ELR (cell line): Measurements from ENCODE around the gene PSME1.

ENCODE experiments used
- DNase-seq: peaks from one replicate; pipeline ENCODE4 v3.0.0-alpha.2; 2015; ENCODE audit warnings: low read depth

PSME1 gene

GRCh38 chr14:24172261-24172860, 36.4 kb downstream of the PSME1 start:
- no peak for DNase-seq

GRCh38 chr14:24172871-24173281, 36.9 kb downstream of the PSME1 start:
- no peak for DNase-seq

- no peak for DNase-seq
These were observed 40.6 kb downstream of the PSME1 start for GRCh38 chr14:24176599-24176998.

- no peak for DNase-seq
These were observed 41.2 kb downstream of the PSME1 start for GRCh38 chr14:24177041-24177825.

- DNase-seq: no peak
These were observed 41.9 kb downstream of the PSME1 start for GRCh38 chr14:24177891-24178290.

DNA sequence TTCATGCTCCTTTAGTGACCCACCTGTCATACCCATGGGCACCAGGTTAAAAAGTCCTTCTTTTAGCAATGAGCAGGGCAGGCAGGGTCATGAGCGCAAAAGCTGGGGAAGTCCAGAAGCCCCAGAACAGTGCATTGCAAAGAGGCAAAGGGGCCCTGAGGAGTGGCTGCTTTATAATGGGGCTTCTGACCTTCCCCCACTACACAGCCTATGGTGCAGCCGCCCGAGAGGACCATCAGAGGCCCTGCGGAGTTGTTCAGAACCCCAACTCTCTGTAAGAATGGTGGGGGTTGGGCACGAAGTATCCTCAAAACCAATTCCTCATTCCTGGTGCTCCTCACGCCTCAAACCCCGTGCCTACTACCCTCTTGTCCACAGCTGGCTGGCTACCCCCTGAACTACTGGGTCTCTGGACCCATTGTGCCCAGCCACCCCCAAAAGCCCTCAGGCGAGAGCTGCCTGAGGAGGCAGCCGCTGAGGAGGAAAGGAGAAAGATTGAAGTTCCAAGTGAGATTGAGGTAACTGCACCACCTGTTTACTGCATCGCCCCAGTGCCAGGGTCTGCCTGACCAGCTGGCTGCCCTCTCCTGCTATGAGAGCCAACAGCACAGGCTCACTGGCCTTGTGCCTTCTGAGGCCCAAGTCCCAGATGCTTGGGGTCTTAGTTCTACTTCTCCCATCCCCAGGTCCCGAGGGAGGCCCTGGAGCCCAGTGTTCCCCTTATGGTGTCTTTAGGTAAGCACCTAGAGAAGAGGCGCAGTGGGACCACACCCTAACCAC, 42.6 kb downstream of the PSME1 start:
- no peak for DNase-seq

- no peak for DNase-seq
These were observed 43.4 kb downstream of the PSME1 start for GRCh38 chr14:24179294-24179960.

GRCh38 chr14:24179961-24180796, 44.2 kb downstream of the PSME1 start:
- peak; percentile 73 for DNase-seq

DNA sequence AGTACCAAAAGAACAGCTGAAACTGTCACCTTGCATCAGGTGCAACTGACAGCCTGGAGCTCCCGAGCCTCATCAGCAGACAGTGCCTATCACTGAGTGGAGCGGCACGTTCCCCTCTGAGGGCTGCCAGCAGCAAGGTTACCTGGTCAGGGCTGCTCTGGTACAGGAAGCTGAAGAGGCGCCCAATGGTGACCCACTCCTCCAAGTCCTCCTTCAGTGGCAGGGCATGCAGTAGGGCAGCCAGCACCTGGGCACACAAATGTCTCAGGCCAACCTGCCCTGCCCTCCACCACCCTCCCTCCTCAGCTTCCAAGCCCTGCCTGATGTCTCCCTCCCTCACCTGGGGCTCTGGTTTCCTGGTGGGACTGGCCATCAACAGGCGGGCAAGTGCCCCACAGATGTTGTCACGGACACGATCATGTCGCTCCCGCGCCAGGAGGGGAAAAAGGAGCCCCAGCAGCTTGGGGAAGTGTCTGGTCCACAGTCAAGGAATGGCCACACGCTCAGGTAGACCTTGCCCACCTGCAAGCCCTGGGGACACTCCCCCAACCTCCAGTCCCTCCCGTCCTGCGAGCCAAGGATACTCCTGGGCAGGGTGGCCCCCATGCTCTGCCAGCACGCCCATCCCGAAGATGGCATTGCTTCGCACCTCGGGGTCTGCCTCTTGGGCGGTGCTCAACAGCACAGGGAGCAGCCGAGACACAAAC, 45.5 kb downstream of the PSME1 start:
- no peak for DNase-seq

DNA sequence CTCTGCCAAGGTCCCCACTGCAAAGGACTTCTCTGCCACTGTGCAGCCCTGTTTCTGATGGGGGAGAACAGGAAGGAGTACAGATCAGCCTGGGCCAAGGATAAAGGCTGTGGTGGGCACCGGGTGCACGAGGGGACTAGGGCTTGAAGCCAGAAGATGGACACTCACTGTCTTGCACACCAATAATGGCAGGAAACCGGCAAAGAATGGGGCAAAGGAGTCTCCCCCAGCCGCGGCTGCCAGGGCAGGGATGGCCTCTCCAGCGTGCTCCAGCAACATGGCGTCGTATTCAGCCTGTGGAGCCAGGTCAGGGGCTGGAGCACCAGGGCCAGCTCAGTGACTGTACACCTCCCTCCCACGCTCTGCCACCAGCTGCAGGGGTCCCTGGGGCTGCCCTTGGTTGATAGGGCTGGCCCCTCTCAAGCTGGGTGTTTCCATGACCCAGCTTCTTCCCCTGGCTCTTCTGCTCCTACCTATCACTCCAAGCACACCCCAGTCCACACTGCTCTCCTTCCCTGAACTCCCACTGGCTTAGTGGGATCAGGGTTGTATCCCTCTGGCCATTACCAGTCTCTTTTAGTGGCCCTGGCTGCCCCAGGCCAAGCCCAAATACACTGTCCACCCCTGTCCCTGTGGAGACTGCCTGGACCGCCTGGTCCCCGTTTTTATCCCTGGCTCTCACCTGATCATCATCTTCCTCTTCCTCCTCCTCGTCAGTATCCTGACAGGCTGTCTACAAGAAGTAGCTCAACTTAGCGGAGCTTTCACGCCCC, 46.3 kb downstream of the PSME1 start:
- no peak for DNase-seq

DNA sequence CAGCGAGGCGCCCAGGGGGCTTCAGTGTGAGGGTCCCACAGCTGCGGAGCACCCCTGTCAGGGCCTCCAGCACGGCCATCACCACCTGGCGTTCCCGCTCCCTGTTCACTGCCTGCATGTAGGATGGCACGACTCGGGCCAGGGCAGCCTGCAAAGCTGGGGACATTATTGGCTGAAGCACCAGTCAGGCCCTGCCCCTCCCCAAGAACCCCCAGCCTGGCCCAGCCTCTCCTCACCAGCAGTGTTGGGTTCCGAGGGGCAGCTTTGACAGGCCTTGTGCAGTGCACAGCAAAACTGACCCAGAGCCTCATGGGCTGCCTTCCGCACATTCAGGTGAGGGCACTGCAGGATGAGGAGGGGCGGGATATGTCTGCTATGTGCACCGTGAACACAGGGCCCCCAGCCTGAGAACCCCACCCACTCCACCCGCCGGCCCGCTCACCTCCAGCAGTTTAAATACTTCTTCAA, 47.1 kb downstream of the PSME1 start:
- no peak for DNase-seq

GRCh38 chr14:24184104-24184970, 48.3 kb downstream of the PSME1 start:
- DNase-seq: no peak

DNA sequence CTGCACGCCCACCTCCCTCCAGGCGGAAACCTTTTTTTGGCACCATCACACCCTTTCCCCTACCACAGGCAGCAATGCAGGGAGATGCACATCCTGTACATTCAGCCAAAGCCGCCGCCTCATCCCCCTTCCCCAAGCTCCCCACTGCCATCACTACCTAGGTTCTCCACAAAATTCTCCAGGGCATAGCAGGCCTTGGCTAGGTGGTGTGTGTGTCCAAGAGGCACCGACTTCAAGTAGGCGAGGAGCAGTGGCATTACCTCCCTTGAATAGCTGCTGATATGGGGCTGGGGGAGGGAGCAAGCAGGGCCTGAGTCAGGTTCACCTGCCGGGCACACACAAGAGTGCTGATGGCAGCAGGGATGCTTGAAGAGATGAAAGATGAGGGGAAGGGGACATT, 49.0 kb downstream of the PSME1 start:
- no peak for DNase-seq

GRCh38 chr14:24185741-24186140, 49.7 kb downstream of the PSME1 start:
- DNase-seq: no peak

DNA sequence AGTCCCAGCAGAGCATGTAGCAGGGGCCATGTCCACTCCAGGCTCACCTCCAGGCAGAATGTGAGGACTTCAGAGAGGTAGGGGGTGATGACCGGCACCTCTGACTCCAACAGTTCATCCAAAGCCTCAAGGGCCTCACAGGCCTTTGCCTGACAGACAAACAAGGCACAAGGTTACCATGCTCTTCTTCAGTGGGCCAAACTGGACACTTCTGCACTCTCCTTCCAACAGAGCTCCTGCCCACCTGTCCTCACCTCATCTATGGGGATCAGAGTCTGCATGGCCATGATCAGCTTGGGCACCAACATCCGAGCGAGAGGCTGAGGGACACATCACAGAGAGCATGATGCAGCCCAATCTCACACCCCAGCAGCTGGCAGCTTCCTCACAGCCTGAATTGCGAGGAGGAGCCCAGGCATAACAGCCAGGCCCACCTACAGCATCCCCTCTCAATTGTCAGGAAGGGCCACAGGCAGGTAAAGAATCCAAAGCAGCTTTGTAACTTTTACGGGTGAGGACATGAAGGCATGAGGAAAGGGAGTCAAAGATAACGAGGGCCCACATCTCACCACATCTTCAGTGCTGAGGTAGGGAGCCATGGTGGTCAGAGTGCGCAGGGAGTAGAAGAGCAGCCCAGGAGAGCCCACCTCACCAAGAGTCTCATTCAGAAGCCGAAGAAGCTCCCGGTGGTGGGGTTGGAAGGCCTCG, 51.0 kb downstream of the PSME1 start:
- DNase-seq: no peak

GRCh38 chr14:24187539-24187915, 51.5 kb downstream of the PSME1 start:
- DNase-seq: no peak
